ENCODE results near the gene GDNF.

GDNF gene

GRCh38 chr5:37846786-37847310 is 7.0 kb upstream of the GDNF start:
- DNase-seq: no peak

GRCh38 chr5:37844009-37844408 is 4.2 kb upstream of the GDNF start:
- DNase-seq: no peak

- no peak for DNase-seq
These were observed 2.2 kb upstream of the GDNF start for GRCh38 chr5:37842048-37842447.

DNA sequence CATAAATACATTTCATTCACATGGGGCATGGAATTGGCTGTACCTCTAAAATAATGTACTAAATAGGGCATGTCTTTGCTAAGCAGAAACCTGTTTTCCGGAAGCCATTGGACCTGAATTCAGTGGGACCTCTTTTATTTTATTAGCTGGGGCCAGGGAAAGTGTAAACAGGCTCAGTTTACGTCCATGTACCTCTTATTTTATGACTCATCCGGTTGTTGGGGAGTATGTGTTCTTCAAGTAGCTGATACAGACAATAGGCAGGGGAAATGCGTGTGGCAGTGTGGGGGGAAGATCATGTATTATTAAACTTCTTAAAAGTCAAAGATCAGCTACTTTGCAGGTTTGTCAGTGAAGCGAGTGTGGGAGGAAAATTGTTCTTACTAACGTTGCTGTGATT is 1.4 kb upstream of the GDNF start:
- DNase-seq: no peak

- no peak for DNase-seq
These were observed 503 bp upstream of the GDNF start for GRCh38 chr5:37840053-37841034.

DNA sequence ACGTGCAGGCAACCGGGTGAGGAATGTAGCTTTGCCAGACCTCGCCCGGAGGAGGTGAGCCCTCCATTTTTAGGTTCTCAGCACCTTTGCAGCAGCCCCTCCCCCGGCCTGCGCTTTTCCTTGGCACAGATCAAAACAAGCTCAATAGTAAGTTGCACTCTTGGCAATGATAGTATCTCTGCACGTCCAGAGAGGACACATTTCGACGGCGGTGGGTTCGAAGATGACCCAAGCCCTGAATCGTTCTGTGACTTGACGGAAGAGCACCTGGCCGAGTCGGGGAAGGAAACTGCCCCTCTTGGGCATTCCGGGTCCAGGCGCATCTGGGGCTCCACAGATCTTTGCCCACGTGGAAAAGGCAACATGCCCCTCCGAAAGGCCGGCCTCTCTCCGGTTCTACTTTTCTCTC is 904 bp downstream of the GDNF start:
- DNase-seq: no peak

DNA sequence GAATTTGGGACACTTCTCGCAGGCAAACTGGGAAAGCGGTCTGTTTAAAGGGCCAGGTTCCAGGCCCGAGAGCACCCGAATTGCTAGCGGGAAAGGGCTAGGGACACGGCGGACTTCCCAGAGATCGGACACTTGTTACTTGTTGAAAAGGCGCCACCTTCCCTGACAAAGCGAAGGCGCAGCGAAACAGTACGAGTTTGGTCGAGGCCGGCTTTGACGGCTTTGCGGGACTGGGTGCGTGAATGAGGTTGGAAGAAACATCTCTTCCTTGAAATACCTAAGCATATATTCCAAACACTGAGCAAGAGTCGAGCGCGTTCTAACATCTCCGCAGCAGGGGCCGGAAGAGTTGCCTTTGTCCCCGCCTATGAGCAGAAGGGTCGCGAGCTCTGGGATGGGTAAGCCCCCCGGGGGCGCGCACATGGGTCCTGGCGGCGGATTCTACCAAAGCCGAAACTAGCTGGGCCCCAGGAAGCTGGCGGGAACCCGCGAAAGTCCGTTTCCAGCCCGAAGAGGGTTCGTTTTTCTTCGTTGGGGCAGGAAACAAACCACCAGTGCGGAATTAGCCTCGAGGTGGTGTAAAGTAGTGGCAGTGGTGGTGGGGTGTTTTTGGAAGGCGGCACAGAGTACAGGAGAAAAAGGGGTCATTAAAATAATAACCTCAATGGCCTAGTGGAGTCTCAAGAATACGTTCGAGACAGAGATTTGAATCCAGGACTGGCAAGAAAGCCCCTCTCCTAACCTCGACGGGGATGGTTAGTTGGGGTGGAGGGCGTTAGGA is 1.5 kb downstream of the GDNF start:
- no peak for DNase-seq

DNA sequence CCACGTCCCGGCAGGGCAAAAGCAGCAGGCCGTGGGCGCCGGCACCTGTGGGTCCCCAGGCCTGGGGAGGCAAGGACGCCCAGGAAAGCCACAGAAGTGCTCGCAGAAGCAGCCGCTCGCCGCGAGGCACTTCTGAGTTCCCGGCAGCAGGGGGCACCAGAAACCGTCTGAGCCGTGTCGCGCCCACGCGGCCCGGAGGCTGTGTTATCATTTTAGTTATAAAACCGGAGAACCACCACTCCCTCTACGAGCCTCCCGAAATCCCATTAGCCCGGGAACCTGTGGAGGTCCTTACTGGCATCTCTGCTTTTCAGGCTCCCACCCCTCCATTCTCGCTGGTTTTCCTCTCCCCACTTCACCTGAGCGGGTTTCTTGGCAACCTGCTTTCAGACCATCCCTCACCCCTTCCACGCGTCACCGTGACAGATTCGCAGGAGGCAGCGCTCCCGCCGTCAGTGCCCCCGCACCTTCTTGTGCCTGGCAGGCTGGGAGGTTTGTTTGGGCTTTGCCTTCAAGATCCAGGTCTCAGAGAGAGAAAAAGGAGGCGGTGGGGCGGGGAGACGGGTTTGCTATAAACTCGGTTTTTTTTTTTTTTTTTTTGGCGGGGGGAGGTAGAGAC is 2.3 kb downstream of the GDNF start:
- peak; percentile 8 to 23 for DNase-seq

- no peak for DNase-seq
These were observed 3.0 kb downstream of the GDNF start for GRCh38 chr5:37836592-37837413.

GRCh38 chr5:37836235-37836591 is 3.6 kb downstream of the GDNF start:
- DNase-seq: no peak

GRCh38 chr5:37835380-37835973 is 4.4 kb downstream of the GDNF start:
- no peak for DNase-seq

- no peak for DNase-seq
These were observed 5.1 kb downstream of the GDNF start for GRCh38 chr5:37834542-37835379.

DNA sequence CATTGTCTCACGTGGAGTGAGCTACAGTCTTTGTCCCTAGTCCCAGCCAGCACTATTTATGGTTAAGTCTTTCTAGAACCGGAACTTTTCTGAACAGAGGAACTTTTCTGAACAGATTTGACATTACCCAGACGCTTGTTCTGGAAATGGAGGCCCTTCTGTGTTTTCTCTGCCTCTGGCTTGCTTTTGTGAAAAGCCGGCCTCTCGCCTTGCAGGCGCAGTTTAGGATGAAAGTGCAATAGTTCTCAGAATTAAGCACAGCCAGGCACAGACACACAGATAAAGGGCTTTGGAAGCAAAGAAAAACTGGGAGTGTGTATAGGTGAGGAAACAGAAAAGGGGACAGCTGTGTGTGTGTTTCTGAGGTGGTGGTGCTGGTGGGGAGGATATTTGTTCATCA is 5.9 kb downstream of the GDNF start:
- no peak for DNase-seq

DNA sequence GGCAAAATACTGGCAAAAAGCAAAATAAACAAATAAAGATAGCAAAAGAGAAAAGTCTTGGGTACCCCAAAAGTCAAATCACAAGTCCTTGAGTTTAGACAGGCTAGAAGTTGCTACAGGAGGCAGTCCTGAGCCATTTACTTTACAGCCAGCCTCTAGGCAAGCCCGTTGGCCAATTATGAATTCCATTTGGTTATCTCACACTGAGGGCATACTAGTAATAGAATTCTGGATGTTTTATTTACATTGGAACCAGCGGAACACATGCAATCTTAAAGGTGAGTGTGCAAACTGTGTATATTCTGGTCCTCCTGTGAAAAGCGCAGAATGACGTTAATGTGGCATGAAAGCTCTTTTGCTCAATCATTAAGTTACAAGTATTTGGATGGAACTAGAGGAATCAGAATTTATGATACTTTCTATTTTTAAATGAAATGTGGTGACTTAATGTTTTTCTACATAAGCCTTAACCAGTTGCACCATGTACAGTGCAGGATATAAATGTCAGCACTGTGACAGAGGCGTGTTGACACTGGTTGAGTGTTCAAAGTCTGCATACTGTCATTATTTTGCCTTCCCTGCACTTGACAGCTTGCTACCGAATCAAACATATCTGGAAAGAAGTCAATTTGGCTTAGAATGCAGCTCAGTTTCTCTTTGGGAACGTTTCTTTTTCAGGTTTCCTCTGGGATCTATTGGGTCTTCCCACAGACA is 7.9 kb downstream of the GDNF start:
- DNase-seq: no peak

GRCh38 chr5:37830348-37830747 is 9.5 kb downstream of the GDNF start:
- no peak for DNase-seq

DNA sequence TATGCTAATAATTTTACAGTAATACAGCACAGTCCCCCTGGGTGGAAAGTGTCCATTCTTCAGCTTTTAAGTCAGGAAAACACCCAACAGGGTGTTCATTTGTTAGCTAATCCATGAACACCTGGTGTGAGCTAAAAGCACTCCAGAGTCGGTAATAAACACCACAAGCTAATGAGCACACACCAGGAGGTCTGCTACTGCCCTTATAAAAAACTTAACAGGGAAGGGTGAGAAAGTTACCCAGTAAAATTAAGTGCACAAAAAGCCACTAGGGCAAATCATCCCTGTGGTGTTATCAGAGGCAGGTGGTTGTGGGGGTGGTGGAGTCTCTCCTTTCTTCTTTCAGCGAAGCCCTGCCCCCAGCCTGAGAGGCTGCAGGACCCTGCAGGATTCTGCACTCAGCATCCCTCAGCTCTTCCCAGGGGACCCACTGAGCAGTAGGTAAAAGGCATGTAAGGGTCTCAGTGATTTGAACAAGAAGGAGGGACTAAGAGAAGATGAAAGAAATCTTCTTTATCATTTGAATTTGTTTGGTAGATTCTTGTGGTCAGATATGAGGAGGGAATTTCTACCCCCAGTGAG is 14.4 kb downstream of the GDNF start:
- DNase-seq: no peak

DNA sequence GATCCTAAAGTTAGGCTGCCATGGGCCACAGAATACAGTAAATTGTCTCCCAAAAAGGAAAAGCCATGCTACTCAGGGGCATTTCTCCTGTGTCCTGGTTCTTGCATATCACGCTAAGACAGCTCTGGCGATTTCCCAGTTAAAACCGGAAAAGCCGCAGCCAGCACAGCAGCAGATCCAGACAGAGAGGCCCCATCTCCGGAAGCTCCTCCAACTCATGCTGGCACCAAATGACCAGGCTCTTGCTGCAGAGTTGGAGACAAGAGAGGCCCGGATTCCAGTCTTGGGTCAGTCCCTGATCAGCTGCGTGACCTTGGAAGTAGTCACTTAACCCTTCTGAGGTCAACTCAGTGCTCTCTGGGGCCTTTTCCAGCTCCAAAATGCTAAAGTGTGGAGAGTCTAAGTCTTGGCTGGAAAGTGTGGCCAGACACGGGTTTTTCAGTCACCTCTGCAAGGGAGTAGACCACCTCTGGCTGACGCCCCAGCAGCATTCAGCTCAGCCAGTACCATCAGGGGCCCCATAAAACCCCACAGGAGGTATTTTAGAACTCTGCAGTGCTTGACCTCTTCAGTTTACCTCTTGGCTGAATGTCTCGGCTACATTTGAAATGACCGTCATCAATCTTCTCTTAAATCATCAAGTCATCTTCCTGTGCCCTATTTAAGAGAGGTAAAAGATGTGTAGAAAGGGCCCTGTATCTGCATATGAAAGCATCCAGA is 16.2 kb downstream of the GDNF start:
- no peak for DNase-seq

GRCh38 chr5:37816883-37817282 is 23.0 kb downstream of the GDNF start:
- DNase-seq: no peak

DNA sequence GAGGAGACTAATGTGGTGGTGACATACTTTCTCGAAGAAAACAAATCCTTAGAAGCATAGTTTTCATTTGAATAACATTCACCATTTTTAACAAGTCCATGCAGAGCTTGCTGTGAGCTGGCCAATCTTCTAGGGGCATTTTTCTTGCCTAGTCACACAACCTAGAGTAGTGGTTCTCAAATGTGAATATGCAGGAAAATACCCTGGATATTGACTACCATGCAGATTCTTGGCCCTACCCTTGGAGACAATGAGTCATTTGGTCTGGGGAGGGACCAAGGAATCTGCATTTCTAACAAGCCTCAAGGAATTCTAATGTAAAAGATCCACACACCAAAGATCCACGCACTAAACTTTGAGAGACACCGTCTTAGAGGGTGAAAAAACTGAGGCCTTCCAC is 23.5 kb downstream of the GDNF start:
- DNase-seq: no peak
